GM06990 (cell line): ENCODE data around the gene RAP1GDS1.

Source experiments
- DNase-seq: peaks from one replicate; pipeline ENCODE4 v3.0.0-alpha.2; 2011; ENCODE audit not compliant: insufficient read length; ENCODE audit errors: extremely low read depth
- H3K27me3 ChIP-seq: replicated peaks from 2 replicates; pipeline ENCODE4 v1.6.0; 2011; ENCODE audit warnings: low read length; ENCODE audit not compliant: control insufficient read depth, insufficient read depth
- H3K36me3 ChIP-seq: 2 replicates; pipeline ENCODE4 v1.5.1; 2011; ENCODE audit warnings: low read length; ENCODE audit not compliant: control insufficient read depth, insufficient read depth
- H3K4me3 ChIP-seq: replicated peaks from 2 replicates; pipeline ENCODE4 v1.5.1; 2011; ENCODE audit warnings: low read depth, mild to moderate bottlenecking, control low read depth, low read length
- CTCF ChIP-seq: IDR thresholded peaks from 2 replicates; pipeline ENCODE4 v1.5.1; 2011; ENCODE audit warnings: low read length, control low read depth, mild to moderate bottlenecking, inconsistent platforms; ENCODE audit not compliant: insufficient read depth, poor library complexity, severe bottlenecking

The RAP1GDS1 gene

DNA sequence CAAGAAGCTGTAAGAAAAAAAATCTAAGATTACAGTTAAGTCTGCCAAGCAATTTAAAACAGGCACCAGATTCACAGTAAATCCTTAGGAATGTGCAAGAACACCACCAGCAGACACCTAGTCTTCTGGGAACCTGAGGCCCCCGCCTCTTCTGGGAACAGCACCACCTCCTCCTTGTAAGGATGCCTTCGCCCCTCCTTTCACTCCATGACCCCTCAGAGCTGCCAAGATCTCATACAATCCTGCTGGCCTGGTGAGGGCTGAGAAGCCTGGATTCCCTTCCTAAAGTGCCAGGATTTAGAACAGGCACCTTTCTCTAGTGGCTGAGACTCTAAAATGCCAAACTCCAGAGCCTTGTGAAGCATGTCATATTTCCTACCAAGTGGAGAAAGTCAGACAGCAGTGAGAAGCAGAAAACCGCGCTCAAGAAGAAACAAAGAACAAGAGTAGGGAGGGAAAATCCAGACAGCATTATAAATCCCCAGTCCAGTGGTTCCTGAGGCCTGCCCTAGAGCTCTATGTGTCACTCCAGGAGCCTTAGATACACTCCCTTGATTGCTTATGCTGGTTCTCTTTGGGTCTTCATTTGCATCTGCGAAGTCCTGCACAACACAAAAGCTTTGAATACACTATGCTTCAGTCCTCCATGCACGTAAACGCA, 230.8 kb downstream of the RAP1GDS1 start:
- DNase-seq: no peak
- Histone ChIP-seq H3K4me3 (no peak overlapping the region), H3K36me3 (no peaks in the 10 kb centered on the region), H3K27me3 (no peaks in the 10 kb centered on the region; the same call in none of the 2 replicates)
- TF ChIP-seq CTCF: no peak

- no peak for TF ChIP-seq CTCF
- Histone ChIP-seq H3K36me3 (no peaks in the 10 kb centered on the region), H3K27me3 (no peaks in the 10 kb centered on the region; the same call in none of the 2 replicates), H3K4me3 (no peak overlapping the region)
- no peak for DNase-seq
These were observed 232.1 kb downstream of the RAP1GDS1 start for GRCh38 chr4:98493296-98493695.
